ENCODE measurements around the gene GTF2H3. TPM values are rescaled to one million over a fixed set of nuclear protein-coding genes. Genes with fewer than 3 reads are reported as not detected.

GTF2H3 gene
- total and polyA plus RNA-seq, 8 donors = 27.2 to 40.1 (median 36.8) TPM

DNA sequence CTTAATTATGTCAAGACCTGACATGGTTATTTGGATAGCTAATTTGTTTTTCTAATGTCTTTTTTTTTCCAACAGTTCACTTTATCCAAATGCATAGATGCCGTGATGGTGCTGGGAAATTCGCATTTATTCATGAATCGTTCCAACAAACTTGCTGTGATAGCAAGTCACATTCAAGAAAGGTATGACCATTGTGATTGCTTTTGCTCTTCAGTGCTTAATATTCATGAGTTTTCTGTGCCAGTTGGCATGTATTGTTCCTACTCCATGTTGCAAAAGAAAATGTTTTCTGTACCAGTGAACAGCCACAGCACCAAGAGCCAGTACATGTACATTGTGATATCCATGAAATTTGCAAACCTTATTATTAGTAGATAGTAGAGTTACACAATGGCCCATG, 11.8 kb downstream of the GTF2H3 start:
- Histone ChIP-seq H3K27me3 (no peaks in the 10 kb centered on the region), H3K27ac (no peak overlapping the region), H3K9me3 (no peaks in the 10 kb centered on the region), H3K36me3 (peaks cover 5 to 86% of the 10 kb centered on the region in 2 donors), H3K4me1 (no peaks in the 10 kb centered on the region), H3K4me3 (no peak overlapping the region)
- no peak for TF ChIP-seq CTCF (IDR thresholded peaks at IDR 0.05)
- ATAC-seq (no peak), DNase-seq (no peak)
- intact Hi-C loops (cut with DNase I) = no loop called here

DNA sequence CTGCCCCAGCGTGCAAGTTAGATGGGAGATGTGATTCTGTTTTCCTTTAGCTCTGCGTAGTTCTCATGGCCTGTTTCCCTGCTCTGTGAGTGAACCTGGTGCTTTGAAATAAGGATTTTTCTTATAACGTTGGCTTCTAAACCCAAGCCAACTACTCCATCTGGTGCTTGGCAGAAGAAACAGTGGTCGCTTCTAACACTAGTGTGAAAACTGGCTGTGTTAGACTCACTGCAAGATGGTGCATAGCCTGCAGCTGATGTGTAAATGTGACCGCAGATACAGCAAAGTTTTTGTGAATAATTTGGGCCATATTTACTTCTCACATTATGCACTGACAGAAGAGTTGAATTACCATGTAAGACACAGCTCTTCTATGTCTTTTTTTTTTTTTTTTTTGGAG, 12.2 kb downstream of the GTF2H3 start:
- Histone ChIP-seq H3K4me1 (no peaks in the 10 kb centered on the region), H3K4me3 (no peak overlapping the region), H3K27ac (no peak overlapping the region), H3K9me3 (no peaks in the 10 kb centered on the region), H3K27me3 (no peaks in the 10 kb centered on the region), H3K36me3 (peaks cover 5 to 86% of the 10 kb centered on the region in 2 donors)
- DNase-seq (no peak), ATAC-seq (no peak)
- no peak for TF ChIP-seq CTCF (IDR thresholded peaks at IDR 0.05)
- intact Hi-C loops (cut with DNase I) = no loop called here

DNA sequence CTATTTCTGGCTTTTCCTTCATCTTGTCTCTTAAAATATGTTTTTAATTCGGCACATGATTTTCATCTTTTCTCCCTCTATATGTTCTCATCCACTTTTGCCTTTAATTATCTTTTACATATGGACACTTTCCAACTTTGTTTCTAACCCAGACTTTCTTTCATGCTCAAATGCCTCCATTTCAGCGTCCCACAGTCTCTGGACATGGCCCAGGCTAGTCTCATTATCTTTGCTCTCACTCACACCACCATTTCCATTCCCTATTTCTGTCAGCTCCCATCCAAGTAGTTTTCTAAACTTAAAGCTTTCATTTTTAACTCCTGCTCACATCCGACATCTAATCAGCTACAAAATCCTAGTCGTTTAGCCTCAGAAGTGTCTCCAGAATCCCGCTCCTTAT, 14.8 kb downstream of the GTF2H3 start:
- no peaks in the 10 kb centered on the region for H3K9me3 ChIP-seq
- DNase-seq (no peak), ATAC-seq (no peak)
- no peak overlapping the region for H3K4me3 ChIP-seq
- no peak overlapping the region for H3K27ac ChIP-seq
- H3K27me3 ChIP-seq = no peaks in the 10 kb centered on the region
- no peaks in the 10 kb centered on the region for H3K4me1 ChIP-seq
- H3K36me3 ChIP-seq = peaks cover 5 to 87% of the 10 kb centered on the region in 2 donors
- intact Hi-C loops (cut with DNase I) = no loop called here
- TF ChIP-seq CTCF (IDR thresholded peaks at IDR 0.05) = no peak

DNA sequence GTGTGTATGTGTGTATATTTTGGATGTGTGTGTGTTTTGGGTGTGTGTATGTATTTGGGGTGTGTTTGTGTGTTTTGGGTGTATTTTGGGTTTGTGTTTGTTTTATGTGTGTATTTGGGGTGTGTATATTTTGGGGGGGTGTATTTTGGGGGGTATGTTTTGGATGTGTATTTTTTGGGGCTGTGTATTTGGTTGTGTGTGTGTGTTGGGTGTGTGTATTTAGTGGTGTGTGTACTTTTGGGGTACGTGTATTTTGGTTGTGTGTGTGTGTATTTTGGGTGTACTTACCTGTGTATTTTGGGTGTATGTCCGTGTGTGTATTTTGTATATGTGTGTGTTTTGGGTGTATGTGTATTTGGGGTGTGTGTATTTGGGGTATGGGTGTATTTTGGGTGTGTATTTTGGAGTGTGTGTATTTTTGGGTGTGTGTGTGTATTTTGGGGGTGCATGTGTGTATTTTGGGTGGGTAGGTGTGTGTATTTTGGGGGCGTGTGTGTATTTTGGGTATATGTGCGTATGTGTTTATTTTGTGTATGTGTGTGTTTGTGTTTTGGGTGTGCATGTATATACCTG, 20.6 kb downstream of the GTF2H3 start:
- no peak for TF ChIP-seq CTCF (IDR thresholded peaks at IDR 0.05)
- no peak for DNase-seq
- ATAC-seq = no peak
- Histone ChIP-seq H3K36me3 (peaks cover 0 to 83% of the 10 kb centered on the region in 2 donors), H3K27ac (no peak overlapping the region), H3K9me3 (no peaks in the 10 kb centered on the region), H3K4me3 (no peak overlapping the region), H3K4me1 (no peaks in the 10 kb centered on the region), H3K27me3 (no peaks in the 10 kb centered on the region)
- intact Hi-C loops (cut with DNase I) = no loop called here

GRCh38 chr12:123655420-123655819, 21.8 kb downstream of the GTF2H3 start:
- Histone ChIP-seq H3K27me3 (no peaks in the 10 kb centered on the region), H3K4me3 (no peak overlapping the region), H3K27ac (no peak overlapping the region), H3K4me1 (no peaks in the 10 kb centered on the region), H3K9me3 (no peaks in the 10 kb centered on the region), H3K36me3 (peaks cover 0 to 76% of the 10 kb centered on the region in 2 donors)
- intact Hi-C loops (cut with DNase I) = no loop called here
- TF ChIP-seq CTCF (IDR thresholded peaks at IDR 0.05) = no peak
- ATAC-seq = no peak
- no peak for DNase-seq

Measured in left lung (tissue), 10 donors.